ENCODE data around the gene KHK.

KHK gene

GRCh38 chr2:27149570-27150405 is 63.2 kb downstream of the KHK start:
- in situ Hi-C loops (cut with HindIII; ENCODE audit: low sequenced_read_pairs) = no loop called here
